HUES6 (cell line): Measurements from ENCODE around the gene NKD1.

Experiments used
- H3K27ac ChIP-seq: 2 replicates; pipeline ENCODE4 v1.7.0; 2013; ENCODE audit warnings: low read depth, mild to moderate bottlenecking, low read length, inconsistent platforms
- H3K27me3 ChIP-seq: 2 replicates; pipeline ENCODE4 v1.6.1; 2013; ENCODE audit warnings: low read length; ENCODE audit not compliant: control insufficient read depth, insufficient read depth
- H3K36me3 ChIP-seq: 2 replicates; pipeline ENCODE4 v1.6.1; 2013; ENCODE audit warnings: low read length; ENCODE audit not compliant: control insufficient read depth, insufficient read depth
- H3K4me1 ChIP-seq: 2 replicates; pipeline ENCODE4 v1.6.1; 2013; ENCODE audit warnings: low read length; ENCODE audit not compliant: control insufficient read depth, insufficient read depth
- H3K4me3 ChIP-seq: 2 replicates; pipeline ENCODE4 v1.5.1; 2013; ENCODE audit warnings: low read depth, low read length
- H3K9ac ChIP-seq: one replicate; pipeline ENCODE4 v1.6.1; 2013; ENCODE audit warnings: mild to moderate bottlenecking, low read length
- H3K9me3 ChIP-seq: 2 replicates; pipeline ENCODE4 v1.6.1; 2013; ENCODE audit warnings: low read depth, low read length; ENCODE audit not compliant: control insufficient read depth, insufficient read depth

The NKD1 gene

DNA sequence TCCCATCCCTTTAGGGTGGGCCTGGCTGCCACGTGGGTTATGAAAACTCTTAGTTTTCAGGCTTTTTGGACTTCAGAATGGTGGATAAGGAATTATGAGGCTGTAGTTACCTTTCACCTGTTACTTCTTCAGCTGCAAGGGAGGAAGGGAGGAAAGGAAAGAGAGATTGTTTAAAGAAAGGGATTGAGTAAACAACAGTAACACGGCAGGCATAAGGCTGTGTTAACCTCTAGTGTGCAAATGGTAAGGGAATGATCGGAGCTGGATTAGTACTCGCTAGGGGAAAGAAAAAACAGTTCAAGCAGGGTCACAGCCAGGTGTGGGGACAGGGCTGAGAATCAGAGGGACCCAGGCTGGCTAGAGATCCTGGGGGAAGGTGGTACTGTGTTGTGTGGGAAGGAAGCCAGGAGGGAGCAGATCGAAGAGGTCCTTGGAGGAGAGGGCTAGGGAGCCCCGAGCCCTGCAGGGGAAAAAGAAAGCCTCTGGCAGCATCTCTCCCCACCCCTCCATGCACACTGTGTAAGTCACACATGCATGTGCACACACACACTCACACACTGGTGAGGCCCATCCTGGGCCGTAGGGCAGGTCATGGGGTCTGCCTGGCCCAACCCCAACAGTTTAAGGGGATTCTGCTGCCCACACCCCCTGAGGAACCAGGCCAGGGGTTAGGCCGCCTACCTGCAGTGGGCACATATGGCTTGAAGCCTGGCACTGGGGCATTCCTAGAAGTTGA, 83.2 kb downstream of the NKD1 start:
- H3K36me3 ChIP-seq = peaks cover 19% of the 10 kb centered on the region; the same call in 1 of the 2 replicates
- no peak overlapping the region for H3K4me3 ChIP-seq
- no peak overlapping the region for H3K9ac ChIP-seq
- no peaks in the 10 kb centered on the region for H3K27me3 ChIP-seq
- H3K27ac ChIP-seq = no peak overlapping the region
- H3K9me3 ChIP-seq = no peaks in the 10 kb centered on the region
- no peaks in the 10 kb centered on the region for H3K4me1 ChIP-seq

DNA sequence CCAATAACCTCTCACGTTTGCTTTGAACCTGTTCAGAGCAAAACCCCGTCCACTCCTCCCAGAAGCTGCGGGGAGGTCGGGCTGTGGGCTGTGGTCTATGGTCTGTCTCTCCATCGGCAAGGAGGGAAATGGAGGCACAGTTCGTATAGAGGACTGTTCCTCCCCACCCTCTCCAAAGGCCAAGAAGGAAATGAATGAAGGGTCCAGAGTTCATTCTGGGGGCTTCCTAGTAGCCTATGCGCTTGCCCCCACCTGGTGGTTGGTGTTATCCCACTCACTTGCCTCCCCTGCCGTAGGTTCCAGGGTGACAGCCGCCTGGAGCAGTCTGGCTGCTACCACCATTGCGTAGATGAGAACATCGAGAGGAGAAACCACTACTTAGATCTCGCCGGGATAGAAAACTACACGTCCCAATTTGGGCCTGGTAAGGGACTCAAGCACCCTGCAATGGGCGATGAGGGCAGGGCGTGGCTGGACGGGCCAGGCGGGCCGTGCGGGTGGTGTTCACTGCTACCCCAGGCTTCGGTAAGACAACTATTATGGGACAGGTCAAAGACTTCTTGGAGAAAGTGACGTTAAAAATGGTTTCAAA, 83.9 kb downstream of the NKD1 start:
- no peaks in the 10 kb centered on the region for H3K27me3 ChIP-seq
- H3K4me3 ChIP-seq = no peak overlapping the region
- H3K4me1 ChIP-seq = no peaks in the 10 kb centered on the region
- H3K9me3 ChIP-seq = no peaks in the 10 kb centered on the region
- no peak overlapping the region for H3K9ac ChIP-seq
- no peak overlapping the region for H3K27ac ChIP-seq
- H3K36me3 ChIP-seq = peaks cover 19% of the 10 kb centered on the region; the same call in 1 of the 2 replicates

DNA sequence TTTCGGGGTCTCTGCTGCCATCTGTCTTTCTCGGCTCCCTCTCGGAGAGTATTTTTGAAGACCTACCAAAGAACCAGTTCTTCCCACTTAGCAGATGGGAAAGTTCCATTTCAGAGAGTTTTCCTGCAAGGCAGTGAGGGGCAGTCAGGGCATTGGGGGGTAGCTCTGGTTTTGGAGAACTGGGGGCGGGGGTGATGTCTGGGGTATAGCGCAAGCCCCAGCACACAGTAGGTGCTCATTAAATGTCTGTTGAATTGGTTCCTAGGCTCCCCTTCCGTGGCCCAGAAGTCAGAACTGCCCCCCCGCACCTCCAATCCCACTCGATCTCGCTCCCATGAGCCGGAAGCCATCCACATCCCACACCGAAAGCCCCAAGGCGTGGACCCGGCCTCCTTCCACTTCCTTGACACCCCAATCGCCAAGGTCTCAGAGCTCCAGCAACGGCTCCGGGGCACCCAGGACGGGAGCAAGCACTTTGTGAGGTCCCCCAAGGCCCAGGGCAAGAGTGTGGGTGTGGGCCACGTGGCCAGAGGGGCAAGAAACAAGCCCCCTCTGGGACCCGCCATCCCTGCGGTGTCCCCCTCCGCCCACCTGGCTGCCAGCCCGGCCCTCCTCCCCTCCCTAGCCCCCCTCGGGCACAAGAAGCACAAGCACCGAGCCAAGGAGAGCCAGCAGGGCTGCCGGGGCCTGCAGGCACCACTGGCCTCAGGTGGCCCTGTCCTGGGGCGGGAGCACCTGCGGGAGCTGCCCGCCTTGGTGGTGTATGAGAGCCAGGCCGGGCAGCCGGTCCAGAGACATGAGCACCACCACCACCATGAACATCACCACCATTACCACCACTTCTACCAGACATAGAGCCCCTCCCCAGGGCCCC, 85.0 kb downstream of the NKD1 start:
- no peak overlapping the region for H3K4me3 ChIP-seq
- no peaks in the 10 kb centered on the region for H3K27me3 ChIP-seq
- H3K4me1 ChIP-seq = no peaks in the 10 kb centered on the region
- H3K27ac ChIP-seq = no peak overlapping the region
- H3K9ac ChIP-seq = no peak overlapping the region
- H3K36me3 ChIP-seq = peaks cover 19% of the 10 kb centered on the region; the same call in 1 of the 2 replicates
- H3K9me3 ChIP-seq = no peaks in the 10 kb centered on the region

DNA sequence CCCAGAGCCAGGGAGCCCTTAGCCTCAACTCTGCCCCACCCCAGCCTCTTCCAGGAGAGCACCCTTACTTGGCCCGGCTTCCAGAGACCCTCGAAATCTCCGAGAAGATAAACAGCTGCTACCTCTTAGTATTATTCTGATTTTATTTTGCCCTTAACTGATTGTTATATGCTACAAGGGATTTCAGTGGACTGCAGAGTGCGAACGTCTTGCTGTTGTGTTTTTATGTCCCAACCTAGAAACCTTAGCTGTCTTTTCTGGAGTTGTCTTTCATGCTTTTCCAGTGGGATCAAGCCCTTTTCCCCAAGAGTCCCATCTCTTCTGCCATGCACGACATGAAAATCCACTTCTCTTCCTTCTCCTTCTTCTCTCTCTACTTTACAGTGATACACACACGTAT, 85.9 kb downstream of the NKD1 start:
- H3K4me1 ChIP-seq = no peaks in the 10 kb centered on the region
- no peak overlapping the region for H3K9ac ChIP-seq
- H3K27ac ChIP-seq = no peak overlapping the region
- peaks cover 19% of the 10 kb centered on the region; the same call in 1 of the 2 replicates for H3K36me3 ChIP-seq
- no peaks in the 10 kb centered on the region for H3K9me3 ChIP-seq
- no peaks in the 10 kb centered on the region for H3K27me3 ChIP-seq
- no peak overlapping the region for H3K4me3 ChIP-seq

DNA sequence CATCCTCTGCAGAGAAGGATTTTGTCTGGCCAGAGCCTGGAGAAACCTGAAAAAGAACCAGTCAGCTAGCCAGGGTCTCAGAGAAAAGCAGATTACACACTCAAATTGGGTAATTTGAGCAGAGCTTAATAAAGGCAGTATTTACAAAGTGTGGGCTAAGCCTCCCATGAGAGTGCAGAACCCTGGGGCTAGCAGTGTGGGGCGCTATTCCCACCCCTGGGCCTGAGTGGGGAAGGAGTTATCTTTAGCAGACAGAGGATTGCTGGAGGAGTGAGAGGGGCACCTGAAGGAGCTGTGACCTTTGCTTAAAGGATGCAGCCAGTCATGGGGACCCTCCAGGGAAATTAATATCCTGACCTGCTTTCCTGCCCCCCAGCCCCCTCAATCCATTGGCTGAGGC, 86.8 kb downstream of the NKD1 start:
- Histone ChIP-seq H3K9ac (no peak overlapping the region), H3K27me3 (no peaks in the 10 kb centered on the region), H3K4me1 (no peaks in the 10 kb centered on the region), H3K4me3 (no peak overlapping the region), H3K9me3 (no peaks in the 10 kb centered on the region), H3K27ac (no peak overlapping the region), H3K36me3 (peaks cover 18% of the 10 kb centered on the region; the same call in 1 of the 2 replicates)

DNA sequence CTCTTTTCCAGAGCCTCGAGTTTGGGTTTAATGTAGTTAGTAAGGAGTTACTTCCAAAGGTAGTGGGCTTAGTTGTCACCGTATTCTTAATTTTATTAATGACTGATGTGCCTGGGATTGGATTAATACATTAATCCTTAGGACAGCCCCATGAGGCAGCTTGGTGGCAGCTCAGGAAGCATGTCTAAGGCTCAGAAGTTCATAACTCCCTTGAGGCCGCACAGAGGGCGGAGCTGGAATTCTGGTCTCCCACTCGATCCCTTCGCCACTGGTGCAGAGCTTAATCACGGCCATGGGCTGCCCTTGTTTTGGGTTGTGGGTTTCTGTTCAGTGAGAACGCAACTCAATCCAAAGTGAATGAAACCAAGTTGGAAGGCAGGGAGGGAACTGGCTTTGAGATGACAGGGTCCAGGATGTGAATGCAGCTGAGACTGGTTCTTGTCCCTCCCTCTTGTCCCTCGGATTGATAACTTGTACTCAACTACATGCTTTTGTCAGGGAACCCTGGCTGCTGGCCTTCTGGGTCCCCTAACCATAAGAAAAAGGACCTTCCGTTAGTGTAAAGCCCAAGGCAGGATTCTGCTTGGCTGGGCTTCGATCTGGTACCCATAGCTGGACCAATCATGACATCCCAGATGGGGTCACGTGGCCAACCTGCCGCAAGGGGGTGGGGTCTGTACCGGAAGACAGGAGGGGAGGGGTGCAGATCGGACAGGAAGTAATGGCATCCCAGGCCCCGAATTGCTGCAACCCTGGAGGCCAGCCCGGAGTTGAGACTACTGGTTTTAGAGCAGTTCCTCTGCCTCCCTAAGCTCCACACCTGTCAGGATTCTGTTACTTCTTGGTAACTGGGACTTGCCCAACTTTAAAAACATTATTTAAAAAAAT, 87.6 kb downstream of the NKD1 start:
- peaks cover 12% of the 10 kb centered on the region; the same call in 1 of the 2 replicates for H3K36me3 ChIP-seq
- no peaks in the 10 kb centered on the region for H3K9me3 ChIP-seq
- no peak overlapping the region for H3K27ac ChIP-seq
- H3K27me3 ChIP-seq = no peaks in the 10 kb centered on the region
- no peak overlapping the region for H3K9ac ChIP-seq
- no peaks in the 10 kb centered on the region for H3K4me1 ChIP-seq
- H3K4me3 ChIP-seq = no peak overlapping the region

DNA sequence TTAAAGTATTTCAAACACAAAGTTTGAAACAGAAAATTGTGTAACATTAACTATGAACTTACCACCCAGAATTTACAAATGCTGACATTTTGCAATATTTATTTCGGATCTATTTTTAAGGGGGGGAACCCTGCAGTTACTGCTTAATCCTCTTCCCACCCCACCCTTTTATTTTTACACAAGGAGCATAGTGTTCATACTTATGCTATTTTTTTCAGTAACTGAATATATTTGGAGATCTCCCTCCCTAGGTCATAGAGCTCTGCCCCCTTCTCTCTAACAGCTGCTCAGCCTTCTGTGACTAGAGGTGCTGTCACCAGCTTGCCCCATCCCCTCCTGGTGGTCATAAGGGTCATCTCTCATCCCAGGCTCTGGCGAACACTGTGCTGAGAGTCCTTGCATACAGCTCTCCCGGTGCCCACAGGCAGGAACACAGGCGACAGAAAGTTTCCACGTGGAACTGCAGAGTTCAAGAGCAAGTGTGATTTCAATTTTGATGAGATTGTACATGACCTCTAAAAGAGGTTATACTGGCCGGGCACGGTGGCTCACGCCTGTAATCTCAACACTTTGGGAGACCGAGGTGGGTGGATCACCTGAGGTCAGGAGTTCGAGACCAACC, 88.7 kb downstream of the NKD1 start:
- Histone ChIP-seq H3K9me3 (no peaks in the 10 kb centered on the region), H3K4me3 (no peak overlapping the region), H3K27me3 (no peaks in the 10 kb centered on the region), H3K36me3 (peaks cover 6% of the 10 kb centered on the region; the same call in 1 of the 2 replicates), H3K4me1 (no peaks in the 10 kb centered on the region), H3K9ac (no peak overlapping the region), H3K27ac (no peak overlapping the region)

DNA sequence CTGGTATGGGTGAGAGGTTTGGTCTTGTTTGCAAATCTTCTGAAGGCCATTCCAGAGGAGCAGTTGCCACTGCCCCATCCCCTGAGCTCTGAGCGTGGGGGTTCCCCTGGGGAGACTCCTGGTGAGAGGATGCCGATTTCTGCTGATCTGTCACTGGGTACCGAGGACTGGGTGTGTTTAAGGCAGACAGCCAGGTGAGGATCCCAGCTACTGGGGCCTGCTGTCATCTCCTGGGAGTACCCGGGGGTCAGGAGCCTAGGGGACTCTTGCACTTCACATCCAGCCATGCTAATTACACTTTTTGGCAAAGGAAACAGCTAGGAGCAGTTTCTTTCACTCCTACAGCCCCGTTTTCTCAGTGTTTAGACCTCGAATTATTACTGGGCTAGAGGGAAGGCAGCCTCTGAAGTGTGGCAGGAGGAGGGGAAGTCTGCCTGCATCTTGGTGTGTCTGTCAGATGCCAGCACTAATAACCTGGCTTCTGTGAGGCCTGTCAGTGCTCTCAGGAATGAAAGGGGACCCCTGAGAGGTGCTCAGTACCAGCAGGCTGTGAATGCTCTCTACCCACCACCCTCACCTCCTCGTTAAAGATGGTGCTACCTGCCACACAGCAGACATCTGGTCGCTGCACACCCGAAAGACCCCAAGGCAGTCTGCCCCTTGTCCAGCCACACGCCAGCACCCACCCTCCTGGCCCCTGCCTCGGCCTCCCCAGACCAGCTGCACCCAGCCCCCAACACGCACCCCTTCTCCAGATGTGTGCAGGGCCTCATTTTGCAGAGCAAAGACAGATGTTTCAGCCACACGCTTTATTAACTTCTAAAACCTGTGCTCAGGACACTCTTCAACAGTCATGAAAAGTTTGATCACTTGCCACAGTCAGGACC, 89.8 kb downstream of the NKD1 start:
- H3K4me3 ChIP-seq = no peak overlapping the region

DNA sequence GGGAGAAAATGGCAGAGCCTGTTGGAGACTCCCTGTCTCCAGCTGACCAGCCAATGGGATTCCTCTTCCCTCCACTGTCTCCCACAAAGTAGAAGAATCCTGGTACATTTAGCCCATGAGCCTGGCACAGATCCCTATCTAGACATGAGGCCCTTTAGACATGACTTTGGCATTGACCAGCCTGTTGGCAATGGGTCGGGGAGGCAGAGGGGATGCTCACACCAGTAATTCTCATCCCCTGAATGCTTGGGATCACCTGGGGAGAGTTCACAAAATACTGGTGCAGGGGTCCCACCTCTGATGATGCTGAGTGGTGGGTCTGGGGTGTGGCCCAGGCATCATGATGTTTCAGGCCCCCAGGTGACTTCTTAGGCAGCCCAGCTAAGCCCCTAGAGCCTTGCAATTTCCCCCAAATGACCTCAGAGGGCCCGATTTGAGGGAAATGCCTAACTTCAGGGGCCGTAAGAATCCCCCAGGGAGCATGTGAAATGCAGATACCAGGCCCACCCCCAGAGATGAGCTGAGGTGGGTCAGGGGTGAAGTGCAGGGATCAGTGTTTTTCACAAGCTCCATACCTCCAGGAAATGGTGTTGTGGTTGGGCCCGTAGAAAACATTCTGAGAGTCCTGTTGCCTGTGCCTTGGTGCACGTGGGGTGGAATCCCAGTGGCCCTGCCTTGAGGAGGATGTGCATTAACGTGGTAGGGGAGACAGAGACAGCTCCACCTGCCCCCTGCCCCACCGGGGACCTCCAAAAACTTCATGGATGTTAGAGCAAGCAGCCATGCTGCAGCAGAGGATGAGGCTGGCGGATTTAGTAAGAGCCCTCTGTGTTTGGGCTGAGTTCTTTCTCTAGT, 90.8 kb downstream of the NKD1 start:
- Histone ChIP-seq H3K9ac (no peak overlapping the region), H3K4me3 (no peak overlapping the region), H3K27ac (no peak overlapping the region), H3K36me3 (peaks cover 5% of the 10 kb centered on the region; the same call in 1 of the 2 replicates), H3K27me3 (no peaks in the 10 kb centered on the region), H3K9me3 (no peaks in the 10 kb centered on the region), H3K4me1 (no peaks in the 10 kb centered on the region)

More for the DNA sequence above, 89.8 kb downstream of the NKD1 start:
- peaks cover 6% of the 10 kb centered on the region; the same call in 1 of the 2 replicates for H3K36me3 ChIP-seq
- H3K9me3 ChIP-seq = no peaks in the 10 kb centered on the region
- H3K27ac ChIP-seq = no peak overlapping the region
- no peaks in the 10 kb centered on the region for H3K27me3 ChIP-seq
- no peaks in the 10 kb centered on the region for H3K4me1 ChIP-seq
- H3K9ac ChIP-seq = no peak overlapping the region
